Neural cell (in vitro differentiated cells): Measurements from ENCODE around the gene CD4.

ENCODE experiments used
- CTCF ChIP-seq: fragments of 450-650 bp; IDR thresholded peaks from 2 replicates; pipeline ENCODE4 v1.5.1; 2014; ENCODE audit warnings: antibody characterized with exemption, mild to moderate bottlenecking, moderate library complexity; ENCODE audit not compliant: poor library complexity, severe bottlenecking
- EP300 ChIP-seq: fragments of 450-650 bp; conservative IDR thresholded peaks from 2 replicates; pipeline ENCODE4 v1.6.1; 2014; ENCODE audit warnings: antibody characterized with exemption, mild to moderate bottlenecking, moderate library complexity; ENCODE audit not compliant: poor library complexity, severe bottlenecking
- EZH2 ChIP-seq: fragments of 200-600, 300-800 bp; shearing (Covaris generic), sonication (generic); IDR thresholded peaks from 2 replicates; pipeline ENCODE4 v1.6.1; 2014; ENCODE audit warnings: antibody characterized with exemption, low read length, borderline replicate concordance, mild to moderate bottlenecking; ENCODE audit not compliant: insufficient read depth, poor library complexity, severe bottlenecking
- MXI1 ChIP-seq: fragments of 450-650 bp; conservative IDR thresholded peaks from 2 replicates; pipeline ENCODE4 v1.6.1; 2014; ENCODE audit warnings: antibody characterized with exemption, mild to moderate bottlenecking; ENCODE audit not compliant: poor library complexity, severe bottlenecking
- POLR2AphosphoS5 ChIP-seq: IDR thresholded peaks from 2 replicates; pipeline ENCODE4 v1.6.1; 2012
- RAD21 ChIP-seq: fragments of 450-650 bp; conservative IDR thresholded peaks from 2 replicates; pipeline ENCODE4 v1.6.1; 2014; ENCODE audit warnings: antibody characterized with exemption, mild to moderate bottlenecking, moderate library complexity
- REST ChIP-seq: IDR thresholded peaks from 2 replicates; pipeline ENCODE4 v1.6.1; 2012; ENCODE audit warnings: borderline replicate concordance
- SMC3 ChIP-seq: fragments of 450-650 bp; conservative IDR thresholded peaks from 2 replicates; pipeline ENCODE4 v1.6.1; 2014; ENCODE audit warnings: antibody characterized with exemption, mild to moderate bottlenecking, moderate library complexity; ENCODE audit not compliant: poor library complexity
- TAF1 ChIP-seq: IDR thresholded peaks from 2 replicates; pipeline ENCODE4 v1.6.1; 2012; ENCODE audit warnings: low read depth

GRCh38 chr12:6780573-6780972, 8.8 kb upstream of the CD4 start:
- TF ChIP-seq EZH2 (no peak), CTCF (no peak), RAD21 (no peak), POLR2AphosphoS5 (no peak), EP300 (no peak), SMC3 (no peak), TAF1 (no peak), MXI1 (no peak), REST (no peak)
